HCT116 (cell line): ENCODE measurements around the gene SCAI.

Experiments
- EZH2 ChIP-seq: fragments of 200-600 bp; sonication (generic); IDR thresholded peaks from 2 replicates; pipeline ENCODE4 v1.6.1; 2017; ENCODE audit warnings: antibody characterized with exemption, mixed run types
- EZH2phosphoT487 ChIP-seq: fragments of 200-600 bp; IDR thresholded peaks from 2 replicates; pipeline ENCODE4 v1.6.1; 2018; ENCODE audit warnings: antibody characterized with exemption, borderline replicate concordance
- POLR2A ChIP-seq: IDR thresholded peaks from 2 replicates; pipeline ENCODE4 v1.7.0; 2011; ENCODE audit warnings: borderline replicate concordance; ENCODE audit not compliant: insufficient read depth, insufficient read length; ENCODE audit errors: extremely low read depth
- POLR2AphosphoS5 ChIP-seq: IDR thresholded peaks from 2 replicates; pipeline ENCODE4 v1.6.1; 2011; ENCODE audit warnings: mild to moderate bottlenecking, low read depth, low read length, moderate library complexity
- RAD21 ChIP-seq: IDR thresholded peaks from 2 replicates; pipeline ENCODE4 v1.6.1; 2012; ENCODE audit warnings: low read depth, mild to moderate bottlenecking
- SIN3A ChIP-seq: IDR thresholded peaks from 2 replicates; pipeline ENCODE4 v1.6.1; 2012; ENCODE audit warnings: low read depth
- SP1 ChIP-seq: IDR thresholded peaks from 2 replicates; pipeline ENCODE4 v1.6.1; 2012; ENCODE audit warnings: low read depth
- SRF ChIP-seq: IDR thresholded peaks from 2 replicates; pipeline ENCODE4 v1.6.1; 2012; ENCODE audit warnings: low read depth
- YY1 ChIP-seq: IDR thresholded peaks from 2 replicates; pipeline ENCODE4 v1.6.1; 2011; ENCODE audit warnings: low read length, low read depth, moderate library complexity, mild to moderate bottlenecking; ENCODE audit not compliant: insufficient replicate concordance; ENCODE audit errors: extremely low read depth
- ZFX ChIP-seq: fragments of 450-650 bp; IDR thresholded peaks from 2 replicates; pipeline ENCODE4 v1.6.1; 2017
- TF ChIP-seq, protein P1 (sequence below), 3 experiments: fragments of 200-600 bp in 1 of 3; sonication (generic) in 1 of 3; IDR thresholded peaks in 2 of 3; conservative IDR thresholded peaks in 1 of 3; 2 replicates each; pipeline ENCODE4 v1.5.1; 2012 to 2017; ENCODE audit warnings: low read depth in 2 of 3, low read length in 2 of 3, antibody characterized with exemption in 1 of 3, borderline replicate concordance in 1 of 3, control low read depth in 1 of 3, mild to moderate bottlenecking in 1 of 3, mixed read lengths in 1 of 3, mixed run types in 1 of 3, moderate library complexity in 1 of 3; ENCODE audit not compliant: insufficient read depth in 1 of 3
- TF ChIP-seq, protein P2 (sequence below): IDR thresholded peaks from 2 replicates; pipeline ENCODE4 v1.6.1; 2012; ENCODE audit warnings: low read depth
- TF ChIP-seq, protein P3 (sequence below): IDR thresholded peaks from 2 replicates; pipeline ENCODE4 v1.6.1; 2012

DNA sequence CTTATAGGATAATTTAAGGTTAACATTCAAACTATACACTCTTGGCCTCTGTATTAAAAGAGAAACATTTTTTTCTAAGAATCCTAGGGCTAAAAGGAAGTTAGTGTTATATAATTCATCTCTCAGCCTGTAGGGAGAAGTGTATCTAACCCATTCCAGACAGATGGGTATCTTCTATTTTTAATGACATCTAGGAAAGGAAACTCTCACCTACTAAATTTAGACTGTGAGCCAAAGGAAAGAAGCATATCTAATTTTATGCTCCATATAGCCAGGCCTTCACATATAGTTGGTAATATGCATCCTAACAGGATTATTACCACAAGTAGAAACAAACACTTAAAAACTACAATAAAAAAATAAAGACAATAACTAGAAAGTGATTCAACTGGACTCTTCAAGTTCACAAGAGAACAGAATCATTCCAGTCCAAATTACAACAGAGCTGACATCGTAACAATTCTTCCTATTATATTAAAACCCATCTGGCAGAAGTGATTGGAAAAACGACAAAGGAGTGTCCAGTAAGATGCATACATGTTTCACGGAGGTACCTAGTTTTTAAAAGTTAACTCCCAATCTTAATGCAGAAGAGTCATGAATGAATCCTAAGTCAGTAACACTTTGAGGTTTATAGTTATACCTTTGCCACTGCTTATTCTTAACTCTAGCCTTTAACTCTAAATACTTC is 39.4 kb downstream of the SCAI start:
- TF ChIP-seq, protein P1, sequence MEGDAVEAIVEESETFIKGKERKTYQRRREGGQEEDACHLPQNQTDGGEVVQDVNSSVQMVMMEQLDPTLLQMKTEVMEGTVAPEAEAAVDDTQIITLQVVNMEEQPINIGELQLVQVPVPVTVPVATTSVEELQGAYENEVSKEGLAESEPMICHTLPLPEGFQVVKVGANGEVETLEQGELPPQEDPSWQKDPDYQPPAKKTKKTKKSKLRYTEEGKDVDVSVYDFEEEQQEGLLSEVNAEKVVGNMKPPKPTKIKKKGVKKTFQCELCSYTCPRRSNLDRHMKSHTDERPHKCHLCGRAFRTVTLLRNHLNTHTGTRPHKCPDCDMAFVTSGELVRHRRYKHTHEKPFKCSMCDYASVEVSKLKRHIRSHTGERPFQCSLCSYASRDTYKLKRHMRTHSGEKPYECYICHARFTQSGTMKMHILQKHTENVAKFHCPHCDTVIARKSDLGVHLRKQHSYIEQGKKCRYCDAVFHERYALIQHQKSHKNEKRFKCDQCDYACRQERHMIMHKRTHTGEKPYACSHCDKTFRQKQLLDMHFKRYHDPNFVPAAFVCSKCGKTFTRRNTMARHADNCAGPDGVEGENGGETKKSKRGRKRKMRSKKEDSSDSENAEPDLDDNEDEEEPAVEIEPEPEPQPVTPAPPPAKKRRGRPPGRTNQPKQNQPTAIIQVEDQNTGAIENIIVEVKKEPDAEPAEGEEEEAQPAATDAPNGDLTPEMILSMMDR (IDR thresholded peaks at IDR 0.05 in 2 of 3, conservative IDR thresholded peaks at IDR 0.05 in 1 of 3; ENCODE audit: borderline replicate concordance in 1 of 3, insufficient read depth in 1 of 3, low read depth in 2 of 3, low read length in 2 of 3): no peak
- TF ChIP-seq, protein P2, sequence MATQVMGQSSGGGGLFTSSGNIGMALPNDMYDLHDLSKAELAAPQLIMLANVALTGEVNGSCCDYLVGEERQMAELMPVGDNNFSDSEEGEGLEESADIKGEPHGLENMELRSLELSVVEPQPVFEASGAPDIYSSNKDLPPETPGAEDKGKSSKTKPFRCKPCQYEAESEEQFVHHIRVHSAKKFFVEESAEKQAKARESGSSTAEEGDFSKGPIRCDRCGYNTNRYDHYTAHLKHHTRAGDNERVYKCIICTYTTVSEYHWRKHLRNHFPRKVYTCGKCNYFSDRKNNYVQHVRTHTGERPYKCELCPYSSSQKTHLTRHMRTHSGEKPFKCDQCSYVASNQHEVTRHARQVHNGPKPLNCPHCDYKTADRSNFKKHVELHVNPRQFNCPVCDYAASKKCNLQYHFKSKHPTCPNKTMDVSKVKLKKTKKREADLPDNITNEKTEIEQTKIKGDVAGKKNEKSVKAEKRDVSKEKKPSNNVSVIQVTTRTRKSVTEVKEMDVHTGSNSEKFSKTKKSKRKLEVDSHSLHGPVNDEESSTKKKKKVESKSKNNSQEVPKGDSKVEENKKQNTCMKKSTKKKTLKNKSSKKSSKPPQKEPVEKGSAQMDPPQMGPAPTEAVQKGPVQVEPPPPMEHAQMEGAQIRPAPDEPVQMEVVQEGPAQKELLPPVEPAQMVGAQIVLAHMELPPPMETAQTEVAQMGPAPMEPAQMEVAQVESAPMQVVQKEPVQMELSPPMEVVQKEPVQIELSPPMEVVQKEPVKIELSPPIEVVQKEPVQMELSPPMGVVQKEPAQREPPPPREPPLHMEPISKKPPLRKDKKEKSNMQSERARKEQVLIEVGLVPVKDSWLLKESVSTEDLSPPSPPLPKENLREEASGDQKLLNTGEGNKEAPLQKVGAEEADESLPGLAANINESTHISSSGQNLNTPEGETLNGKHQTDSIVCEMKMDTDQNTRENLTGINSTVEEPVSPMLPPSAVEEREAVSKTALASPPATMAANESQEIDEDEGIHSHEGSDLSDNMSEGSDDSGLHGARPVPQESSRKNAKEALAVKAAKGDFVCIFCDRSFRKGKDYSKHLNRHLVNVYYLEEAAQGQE: no peak
- TF ChIP-seq, protein P3, sequence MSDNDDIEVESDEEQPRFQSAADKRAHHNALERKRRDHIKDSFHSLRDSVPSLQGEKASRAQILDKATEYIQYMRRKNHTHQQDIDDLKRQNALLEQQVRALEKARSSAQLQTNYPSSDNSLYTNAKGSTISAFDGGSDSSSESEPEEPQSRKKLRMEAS: no peak
- no peak for TF ChIP-seq POLR2AphosphoS5
- TF ChIP-seq EZH2phosphoT487: no peak
- no peak for TF ChIP-seq RAD21
- TF ChIP-seq YY1: no peak
- TF ChIP-seq POLR2A: no peak
- TF ChIP-seq SP1: no peak
- TF ChIP-seq ZFX: no peak
- no peak for TF ChIP-seq SIN3A
- TF ChIP-seq SRF: no peak
- no peak for TF ChIP-seq EZH2
